ENCODE results near the gene EXOC4. TPM values are rescaled to one million over a fixed set of nuclear protein-coding genes. Genes with fewer than 3 reads are reported as not detected.
A peak's percentile ranks its signal among the peaks of the same experiment; 100 is the strongest.

The EXOC4 gene
- total RNA-seq, 2 donors from 2014 or later, result 52.4 to 74.0 TPM

DNA sequence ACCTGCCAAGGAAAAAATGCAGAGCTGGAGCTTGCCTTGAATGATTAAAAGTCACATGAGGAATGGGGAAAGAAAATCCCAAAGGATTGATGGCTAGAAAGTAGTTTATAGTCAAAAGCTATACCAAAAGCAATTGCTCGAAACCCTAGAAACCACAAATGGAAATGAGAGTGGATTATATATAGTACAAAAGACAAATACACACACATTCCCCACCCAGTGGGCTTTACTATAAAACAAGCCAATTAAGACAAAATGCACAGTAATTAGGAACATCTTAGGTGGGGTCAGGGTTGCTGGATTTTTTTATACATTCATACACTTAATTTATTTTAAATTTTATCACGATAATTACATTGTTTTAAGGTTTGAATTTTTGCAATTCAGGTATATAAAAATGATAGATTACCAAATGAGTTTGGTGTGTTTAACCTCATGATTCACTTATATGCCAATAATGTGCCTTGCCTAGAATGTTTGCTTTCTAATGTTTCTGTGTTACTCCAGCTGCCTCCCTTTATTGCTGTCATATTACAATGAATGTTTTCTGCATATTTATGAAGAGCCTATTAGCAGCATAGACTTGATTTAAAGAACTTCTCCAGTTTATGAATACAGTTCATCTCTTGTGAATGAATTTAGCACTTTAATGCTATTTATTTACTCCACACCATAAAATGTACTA lies 421.3 kb downstream of the EXOC4 start:
- Mint-ChIP-seq H3K36me3 (peaks cover 0 to 5% of the 10 kb centered on the region in 2 donors), H3K9me3 (peaks cover 0 to 4% of the 10 kb centered on the region in 2 donors), H3K27ac (no peak overlapping the region)
- DNase-seq (ENCODE audit: low spot score in 2 of 2) (no peak), ATAC-seq (no peak)

DNA sequence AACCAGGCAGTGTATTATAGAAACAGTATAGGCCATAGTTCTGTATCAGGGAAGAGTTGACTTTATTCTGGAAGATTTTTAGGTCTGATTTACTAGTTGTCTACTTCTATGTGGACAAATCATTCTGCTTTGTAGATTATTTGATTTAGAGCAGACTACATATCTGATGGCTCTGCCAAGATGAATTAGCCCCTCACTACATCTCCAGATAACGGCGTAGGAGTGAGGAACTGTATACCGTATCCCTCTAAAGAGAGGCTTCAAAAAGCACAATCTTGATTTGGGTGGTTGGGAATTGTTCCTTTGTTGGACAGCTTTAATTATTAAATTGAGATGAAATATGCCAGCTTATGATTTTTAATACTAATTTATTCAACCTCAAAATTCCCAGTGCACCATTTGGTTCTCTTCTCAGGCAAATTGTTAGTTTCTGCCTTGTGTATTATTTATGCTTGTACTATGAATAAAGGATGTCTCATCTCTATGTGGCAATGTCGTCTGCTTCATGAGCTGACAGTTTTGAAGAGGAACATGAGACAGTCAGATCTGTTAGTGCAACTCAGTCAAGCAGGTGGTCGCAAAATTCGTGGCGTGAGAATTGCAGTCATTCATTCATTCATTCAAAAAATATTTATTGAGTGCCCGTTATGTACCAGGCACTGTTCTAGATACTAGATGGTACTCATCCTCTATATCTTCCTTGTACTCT lies 422.8 kb downstream of the EXOC4 start:
- no peak for ATAC-seq
- DNase-seq (ENCODE audit: low spot score in 2 of 2), result no peak
- H3K27ac Mint-ChIP-seq, result no peak overlapping the region
- H3K36me3 Mint-ChIP-seq, result peaks cover 0 to 3% of the 10 kb centered on the region in 2 donors
- peaks cover 0 to 3% of the 10 kb centered on the region in 2 donors for H3K9me3 Mint-ChIP-seq

DNA sequence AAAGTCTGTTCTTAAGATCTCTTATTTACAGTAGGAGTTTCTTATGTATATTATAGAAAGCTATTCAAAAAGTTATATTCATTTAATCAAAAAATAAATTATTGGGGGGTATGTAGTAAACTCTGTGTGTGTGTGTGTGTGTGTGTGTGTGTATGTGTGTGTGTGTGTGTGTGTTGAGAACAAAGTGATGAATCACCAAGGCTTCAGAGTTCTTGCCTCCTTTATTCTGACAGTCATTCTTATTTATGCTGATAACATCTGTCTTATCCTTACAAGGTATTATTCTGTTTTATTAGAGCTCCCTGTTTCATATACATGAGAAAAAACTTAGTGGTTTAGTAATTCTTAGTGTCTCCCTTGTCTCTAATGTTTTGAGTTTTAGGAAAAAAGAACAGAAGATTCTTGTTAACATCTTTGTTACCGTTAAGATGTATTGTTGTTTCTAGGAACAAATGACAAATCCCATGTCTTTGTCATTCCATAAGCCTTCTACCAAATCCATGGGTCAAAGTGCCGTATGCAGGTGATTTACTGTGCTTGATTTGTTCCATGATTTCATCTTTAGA lies 424.0 kb downstream of the EXOC4 start:
- H3K27ac Mint-ChIP-seq, result no peak overlapping the region
- H3K9me3 Mint-ChIP-seq, result no peaks in the 10 kb centered on the region
- ATAC-seq (no peak), DNase-seq (ENCODE audit: low spot score in 2 of 2) (no peak)
- H3K36me3 Mint-ChIP-seq, result no peaks in the 10 kb centered on the region

DNA sequence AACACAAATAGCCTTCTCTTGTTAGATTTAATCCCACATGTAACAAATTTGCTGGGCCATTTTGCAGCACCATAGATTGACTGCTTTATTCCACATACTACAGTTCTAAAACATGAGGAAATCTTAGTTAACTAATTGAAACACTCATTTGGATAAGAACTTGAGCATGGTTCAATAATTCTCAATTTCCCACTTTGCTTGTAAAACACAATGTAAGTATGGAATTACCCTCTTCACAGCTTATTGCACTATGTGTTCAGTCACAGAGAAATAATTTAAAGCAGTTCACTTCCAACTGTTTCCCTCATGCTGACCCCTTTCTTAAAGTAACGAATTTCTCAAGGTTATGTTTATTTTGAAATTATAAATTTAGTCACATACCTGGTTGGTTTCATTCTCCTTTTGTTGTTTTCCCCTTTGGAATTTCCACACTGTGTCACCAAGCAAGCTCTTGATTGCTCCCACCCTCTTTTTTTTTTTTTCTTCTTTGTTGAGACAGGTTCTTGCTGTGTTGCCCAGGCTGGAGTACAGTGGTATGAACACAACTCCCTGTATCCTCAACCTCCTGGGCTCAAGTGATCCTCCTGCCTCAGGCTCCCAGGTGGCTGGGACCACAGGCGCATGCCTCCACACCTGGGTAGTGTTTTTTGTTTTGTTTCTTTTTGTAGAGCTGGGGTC lies 425.4 kb downstream of the EXOC4 start:
- Mint-ChIP-seq H3K9me3 (no peaks in the 10 kb centered on the region), H3K36me3 (no peaks in the 10 kb centered on the region), H3K27ac (no peak overlapping the region)
- ATAC-seq (no peak), DNase-seq (ENCODE audit: low spot score in 2 of 2) (no peak)

DNA sequence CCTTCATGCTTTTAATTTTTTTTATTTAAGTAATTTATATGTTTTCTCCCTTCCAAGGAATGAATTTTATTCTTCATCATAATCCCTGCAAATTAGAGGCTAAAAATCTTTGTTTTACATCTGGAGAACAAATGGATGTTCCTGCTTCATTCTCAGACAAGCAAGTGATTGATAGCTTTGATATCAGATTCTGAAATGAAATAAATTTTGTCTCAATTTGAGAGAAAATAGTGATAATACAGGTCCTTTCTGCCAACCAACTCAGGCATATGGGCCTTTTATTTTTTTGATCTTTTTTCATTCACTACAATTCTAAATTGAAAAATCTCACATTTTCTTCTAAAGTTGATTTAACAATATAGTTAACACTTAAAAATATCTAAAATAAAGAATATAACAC lies 427.1 kb downstream of the EXOC4 start:
- no peaks in the 10 kb centered on the region for H3K36me3 Mint-ChIP-seq
- ATAC-seq (no peak), DNase-seq (ENCODE audit: low spot score in 2 of 2) (no peak)
- no peaks in the 10 kb centered on the region for H3K9me3 Mint-ChIP-seq
- H3K27ac Mint-ChIP-seq, result no peak overlapping the region

DNA sequence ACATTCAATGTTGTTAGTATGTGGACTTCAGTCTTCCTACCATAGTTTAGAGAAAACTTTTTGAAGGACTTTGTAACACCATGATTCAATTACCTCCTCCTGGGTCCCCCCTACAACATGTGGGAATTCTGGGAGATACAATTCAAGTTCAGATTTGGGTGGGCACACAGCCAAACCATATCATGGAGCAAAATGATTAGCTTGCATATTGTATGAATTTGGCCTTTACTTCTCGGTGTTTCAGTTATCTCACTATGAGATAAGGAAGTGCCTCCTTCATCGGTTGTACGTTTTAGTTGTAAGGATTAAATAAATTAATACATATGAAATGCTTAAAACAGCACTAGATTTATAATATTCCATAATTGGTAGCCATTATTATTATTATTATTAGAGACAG lies 428.7 kb downstream of the EXOC4 start:
- DNase-seq (ENCODE audit: low spot score in 2 of 2), result no peak
- H3K36me3 Mint-ChIP-seq, result peaks cover 0 to 10% of the 10 kb centered on the region in 2 donors
- H3K27ac Mint-ChIP-seq, result no peak overlapping the region
- no peak for ATAC-seq
- no peaks in the 10 kb centered on the region for H3K9me3 Mint-ChIP-seq

DNA sequence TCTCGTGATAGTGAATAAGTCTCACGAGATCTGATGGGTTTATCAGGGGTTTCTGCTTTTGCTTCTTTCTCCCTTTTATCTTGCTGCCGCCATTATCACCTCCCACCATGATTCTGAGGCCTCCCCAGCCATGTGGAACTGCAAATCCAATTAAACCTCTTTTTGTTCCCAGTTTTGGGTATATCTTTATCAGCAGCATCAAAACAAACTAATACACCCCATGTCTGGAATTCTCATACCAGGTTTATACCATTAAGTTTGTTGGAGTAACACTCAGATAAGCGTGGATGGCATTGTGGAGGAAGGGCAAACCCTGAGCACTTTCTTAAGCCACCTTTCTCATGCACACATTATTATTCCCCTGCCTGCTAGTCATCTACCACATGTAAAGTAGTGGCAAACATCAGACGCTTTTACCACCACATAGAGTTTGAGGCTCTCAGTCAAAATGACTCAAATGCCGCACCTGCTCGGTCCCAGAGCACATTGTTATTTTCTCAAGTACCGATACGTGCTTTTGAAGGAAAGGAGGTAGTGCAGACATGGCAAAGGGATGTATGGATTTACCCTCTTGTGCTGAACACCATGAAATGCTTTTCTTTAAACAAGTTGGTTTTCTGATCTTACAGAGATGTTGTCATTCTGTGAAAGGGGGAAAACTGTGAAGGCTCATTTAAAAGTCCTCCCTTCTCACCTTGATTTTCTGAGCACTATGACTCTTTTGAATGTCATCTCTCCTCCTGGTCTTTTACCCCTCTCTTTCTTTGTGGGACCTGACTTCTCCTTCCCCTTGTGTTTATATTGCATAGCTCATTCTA lies 429.7 kb downstream of the EXOC4 start:
- Mint-ChIP-seq H3K36me3 (peaks cover 0 to 11% of the 10 kb centered on the region in 2 donors), H3K27ac (no peak overlapping the region), H3K9me3 (no peaks in the 10 kb centered on the region)
- DNase-seq (ENCODE audit: low spot score in 2 of 2) (peak in 1 of 2 donors; percentile 5), ATAC-seq (peak; percentile 92 to 97)

DNA sequence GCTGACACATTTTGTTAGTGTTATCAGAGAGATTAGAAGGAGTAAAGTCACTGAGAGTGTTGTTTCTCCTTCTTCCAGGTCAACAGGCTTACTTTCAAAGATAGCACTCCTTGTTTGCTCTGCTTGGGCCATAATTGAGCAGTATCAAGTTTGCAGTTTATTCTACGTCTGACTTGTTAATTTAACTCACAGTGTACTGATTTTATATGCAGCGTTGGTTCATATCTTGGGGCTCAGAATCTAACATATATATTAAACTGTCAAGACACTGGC lies 430.2 kb downstream of the EXOC4 start:
- no peak for ATAC-seq
- no peak for DNase-seq (ENCODE audit: low spot score in 2 of 2)
- H3K9me3 Mint-ChIP-seq, result no peaks in the 10 kb centered on the region
- no peak overlapping the region for H3K27ac Mint-ChIP-seq
- H3K36me3 Mint-ChIP-seq, result peaks cover 0 to 11% of the 10 kb centered on the region in 2 donors

DNA sequence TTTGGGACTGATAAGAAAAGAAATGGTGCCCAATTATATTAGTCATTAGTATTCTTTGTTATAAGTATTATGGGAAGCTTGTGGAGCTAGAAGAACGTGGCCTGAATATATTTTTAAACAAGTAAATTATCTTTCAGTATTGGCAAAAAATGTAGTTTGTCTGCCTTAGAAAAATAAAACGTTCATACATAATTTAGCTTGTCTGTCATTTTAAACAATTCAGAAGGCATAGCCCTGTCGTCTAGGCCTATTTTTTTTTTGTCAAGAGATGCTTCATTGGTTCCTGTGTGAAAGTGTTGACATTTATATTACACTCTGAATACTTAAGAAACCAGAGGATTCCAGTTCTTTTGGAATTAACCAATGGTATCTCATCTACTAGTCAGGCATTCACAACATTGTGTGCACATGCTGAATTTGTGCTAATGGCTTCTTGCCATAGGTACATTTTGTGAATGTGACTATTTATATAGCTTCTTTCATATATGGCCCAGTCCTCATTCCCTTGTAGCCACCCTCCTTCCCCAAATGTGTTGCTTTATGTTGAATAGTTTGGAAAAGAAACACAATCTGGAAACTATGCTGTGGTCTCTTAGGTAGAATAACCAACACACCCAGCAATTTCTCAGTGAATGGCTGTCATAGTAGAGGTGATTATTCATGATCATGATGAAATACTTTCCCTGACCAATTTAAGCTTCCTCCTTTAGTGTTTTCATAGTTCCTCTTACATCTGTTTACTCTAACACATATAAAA lies 435.8 kb downstream of the EXOC4 start:
- Mint-ChIP-seq H3K36me3 (peaks cover 0 to 11% of the 10 kb centered on the region in 2 donors), H3K27ac (peak overlapping the region in 1 of 2 donors; percentile 33), H3K9me3 (no peaks in the 10 kb centered on the region)
- DNase-seq (ENCODE audit: low spot score in 2 of 2) (no peak), ATAC-seq (no peak)

DNA sequence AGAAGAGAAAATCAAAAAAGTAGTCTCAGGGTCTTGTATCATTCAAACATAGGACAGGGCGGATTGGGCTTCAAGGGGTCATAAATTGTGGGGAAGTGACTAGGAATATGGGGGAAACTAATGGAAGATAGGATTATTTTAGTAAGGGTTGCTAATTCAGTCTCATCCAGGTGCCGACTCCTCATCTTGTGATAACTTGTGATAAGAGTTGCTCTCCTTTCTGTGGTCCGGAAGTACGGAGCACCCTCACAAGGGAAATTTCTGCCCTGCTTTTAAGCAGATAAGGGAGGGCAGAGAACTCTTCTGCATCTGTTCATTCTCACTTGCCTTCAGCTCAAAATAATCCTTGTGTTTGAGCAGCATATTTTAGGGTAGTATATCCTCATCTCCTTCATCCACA lies 437.9 kb downstream of the EXOC4 start:
- Mint-ChIP-seq H3K9me3 (no peaks in the 10 kb centered on the region), H3K27ac (no peak overlapping the region), H3K36me3 (peaks cover 0 to 8% of the 10 kb centered on the region in 2 donors)
- DNase-seq (ENCODE audit: low spot score in 2 of 2) (no peak), ATAC-seq (no peak)

DNA sequence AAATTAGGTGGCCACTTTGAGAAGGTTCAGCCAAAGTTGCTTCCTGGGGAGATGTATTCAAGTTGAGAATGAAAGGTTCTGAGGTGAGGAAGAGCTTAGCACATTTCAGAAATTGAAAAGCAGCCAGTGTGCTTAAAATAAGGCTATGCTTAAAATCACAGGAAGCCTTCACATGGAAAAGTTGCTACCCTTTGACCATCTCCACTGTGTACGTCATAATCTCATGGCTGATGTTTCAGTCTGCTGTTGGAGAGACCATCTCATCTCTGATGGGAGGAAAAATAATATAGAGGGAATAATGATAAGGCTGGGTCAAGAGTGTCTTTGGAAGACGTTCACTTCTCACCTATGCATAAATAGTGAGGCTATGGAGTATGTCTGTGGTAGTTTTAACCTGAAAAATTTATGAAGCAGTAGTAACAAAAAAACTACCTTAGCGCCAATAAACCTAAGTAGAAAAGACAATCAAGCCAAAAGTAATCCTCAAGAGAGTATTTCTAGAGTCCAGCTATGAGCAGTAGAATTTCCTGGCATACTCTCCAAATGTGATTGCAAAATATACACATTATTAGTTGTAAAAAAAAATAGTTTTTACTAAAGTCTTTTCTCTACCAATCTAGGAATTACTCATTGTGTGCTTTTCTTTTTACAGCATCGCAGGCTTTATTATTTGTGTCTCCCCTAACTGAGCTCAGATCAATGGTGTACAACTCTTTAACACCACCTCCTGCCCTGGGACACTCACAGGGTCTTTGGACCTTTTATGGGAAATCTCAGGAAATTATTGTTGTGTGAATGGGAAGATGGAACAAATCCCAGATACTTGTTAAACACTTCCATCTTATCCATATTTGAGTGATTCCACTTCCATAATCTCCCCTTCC lies 439.1 kb downstream of the EXOC4 start:
- Mint-ChIP-seq H3K9me3 (no peaks in the 10 kb centered on the region), H3K36me3 (no peaks in the 10 kb centered on the region), H3K27ac (no peak overlapping the region)
- ATAC-seq (no peak), DNase-seq (ENCODE audit: low spot score in 2 of 2) (no peak)

DNA sequence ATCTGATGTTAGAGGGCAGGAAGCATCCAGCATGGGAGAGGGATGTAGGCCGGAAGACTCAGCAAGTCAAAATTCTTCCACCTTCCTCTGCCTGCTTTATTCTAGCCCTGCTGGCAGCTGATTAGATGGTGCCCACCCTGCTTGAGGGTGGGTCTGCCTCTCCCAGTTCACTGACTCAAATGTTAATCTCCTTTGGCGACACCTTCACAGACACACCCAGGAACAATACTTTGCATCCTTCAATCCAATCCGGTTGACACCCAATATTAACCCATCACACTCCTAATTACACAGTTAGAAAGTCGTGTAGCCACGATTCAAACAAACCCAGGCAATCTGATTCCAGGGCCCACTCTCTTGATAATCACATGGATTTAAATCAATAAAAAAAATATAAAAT lies 440.4 kb downstream of the EXOC4 start:
- no peaks in the 10 kb centered on the region for H3K36me3 Mint-ChIP-seq
- no peak overlapping the region for H3K27ac Mint-ChIP-seq
- no peak for ATAC-seq
- DNase-seq (ENCODE audit: low spot score in 2 of 2), result no peak
- no peaks in the 10 kb centered on the region for H3K9me3 Mint-ChIP-seq

DNA sequence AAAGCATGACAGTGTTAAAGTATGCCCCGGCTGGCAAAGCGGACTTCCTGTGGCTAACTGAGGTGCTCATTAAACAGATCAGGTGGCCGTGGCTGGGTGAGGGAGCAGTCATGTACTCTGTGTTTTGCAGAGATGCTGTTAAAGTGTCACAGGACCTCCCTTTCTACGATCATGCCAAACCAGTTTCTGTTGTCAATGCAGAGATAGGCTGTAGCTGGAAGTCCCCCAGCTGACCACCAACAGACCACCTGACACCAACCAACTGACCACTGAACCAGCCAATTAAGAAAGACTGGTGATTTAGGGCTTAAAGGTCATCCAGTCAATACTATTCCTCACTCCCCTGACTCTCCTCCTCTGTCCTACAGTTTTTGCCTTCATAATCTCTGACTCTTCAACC lies 443.2 kb downstream of the EXOC4 start:
- Mint-ChIP-seq H3K9me3 (no peaks in the 10 kb centered on the region), H3K36me3 (no peaks in the 10 kb centered on the region), H3K27ac (no peak overlapping the region)
- ATAC-seq (no peak), DNase-seq (ENCODE audit: low spot score in 2 of 2) (no peak)

DNA sequence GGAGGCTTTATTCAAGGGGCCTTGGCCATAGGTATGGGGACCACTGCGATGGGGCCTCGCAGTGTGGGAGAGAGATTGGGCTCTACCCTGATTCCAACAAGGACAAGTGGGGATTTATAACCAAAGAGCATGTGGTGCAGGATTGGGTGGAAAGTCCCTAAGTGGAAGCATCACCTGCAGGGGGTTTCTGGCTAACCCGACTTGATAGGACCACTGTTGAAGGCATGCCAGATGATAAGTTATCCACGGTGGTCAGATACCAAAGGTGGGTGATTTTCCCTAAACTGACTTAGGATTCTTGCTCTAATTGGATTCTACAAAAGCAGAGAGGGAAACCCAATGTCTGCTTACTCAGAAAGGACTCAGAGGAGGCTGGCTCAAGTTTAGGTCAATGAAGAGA lies 444.7 kb downstream of the EXOC4 start:
- H3K9me3 Mint-ChIP-seq, result no peaks in the 10 kb centered on the region
- no peak for DNase-seq (ENCODE audit: low spot score in 2 of 2)
- ATAC-seq, result no peak

DNA sequence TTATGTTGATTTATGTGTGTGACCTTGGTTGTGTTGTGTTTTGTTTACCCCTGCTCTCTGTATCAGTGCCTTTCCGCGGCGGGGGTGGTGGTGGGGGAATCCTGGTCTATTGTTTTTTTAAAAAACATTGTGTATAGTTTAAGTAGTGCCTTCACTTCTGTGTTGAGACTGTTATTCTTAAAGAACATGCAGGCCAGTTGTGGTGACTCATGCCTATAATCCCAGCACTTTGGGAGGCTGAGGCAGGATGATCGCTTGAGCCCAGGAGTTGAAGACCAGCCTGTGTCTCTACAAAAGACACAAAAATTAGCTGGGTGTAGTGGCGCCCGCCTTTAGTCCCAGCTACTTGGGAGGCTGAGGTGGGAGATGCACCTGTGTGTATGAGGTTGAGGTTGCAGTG lies 445.2 kb downstream of the EXOC4 start:
- Mint-ChIP-seq H3K36me3 (peaks cover 0 to 3% of the 10 kb centered on the region in 2 donors), H3K9me3 (no peaks in the 10 kb centered on the region), H3K27ac (no peak overlapping the region)
- no peak for DNase-seq (ENCODE audit: low spot score in 2 of 2)
- no peak for ATAC-seq

More for the DNA sequence above, 444.7 kb downstream of the EXOC4 start:
- no peak overlapping the region for H3K27ac Mint-ChIP-seq
- H3K36me3 Mint-ChIP-seq, result no peaks in the 10 kb centered on the region

Measured in activated naive CD4-positive, alpha-beta T cell treated with anti-CD3 and anti-CD28 coated beads, Interleukin-2, amount 50 U/mL, for 72 hours (primary cell).